ENCODE measurements around the gene TECPR2.
A peak's percentile ranks its signal among the peaks of the same experiment; 100 is the strongest.

The TECPR2 gene

GRCh38 chr14:102434647-102435175, 72.0 kb downstream of the TECPR2 start:
- DNase-seq = no peak

- peak; percentile 26 for DNase-seq
Measured at GRCh38 chr14:102437997-102438915, 75.5 kb downstream of the TECPR2 start.

GRCh38 chr14:102439556-102439955, 76.8 kb downstream of the TECPR2 start:
- no peak for DNase-seq

GRCh38 chr14:102440392-102440791, 77.7 kb downstream of the TECPR2 start:
- DNase-seq = no peak

- DNase-seq = no peak
Measured at GRCh38 chr14:102442241-102443211, 79.8 kb downstream of the TECPR2 start.

- no peak for DNase-seq
Measured at GRCh38 chr14:102445066-102445465, 82.3 kb downstream of the TECPR2 start.

GRCh38 chr14:102445641-102446040, 82.9 kb downstream of the TECPR2 start:
- no peak for DNase-seq

- no peak for DNase-seq
Measured at GRCh38 chr14:102450206-102451063, 87.7 kb downstream of the TECPR2 start.

- no peak for DNase-seq
Measured at GRCh38 chr14:102451064-102451352, 88.3 kb downstream of the TECPR2 start.

- DNase-seq = no peak
Measured at GRCh38 chr14:102452302-102452701, 89.6 kb downstream of the TECPR2 start.

GRCh38 chr14:102454711-102455110, 92.0 kb downstream of the TECPR2 start:
- DNase-seq = no peak

GRCh38 chr14:102457509-102457908, 94.8 kb downstream of the TECPR2 start:
- no peak for DNase-seq

GRCh38 chr14:102461490-102462338, 99.0 kb downstream of the TECPR2 start:
- DNase-seq = no peak

GRCh38 chr14:102462391-102462790, 99.7 kb downstream of the TECPR2 start:
- no peak for DNase-seq

- DNase-seq = no peak
Measured at GRCh38 chr14:102464006-102464405, 101.3 kb downstream of the TECPR2 start.

- DNase-seq = no peak
Measured at GRCh38 chr14:102464846-102465341, 102.2 kb downstream of the TECPR2 start.

- DNase-seq = no peak
Measured at GRCh38 chr14:102469261-102469660, 106.5 kb downstream of the TECPR2 start.

GRCh38 chr14:102471921-102472790, 109.4 kb downstream of the TECPR2 start:
- DNase-seq = no peak

GRCh38 chr14:102472791-102473150, 110.0 kb downstream of the TECPR2 start:
- DNase-seq = no peak

GRCh38 chr14:102473559-102473958, 110.8 kb downstream of the TECPR2 start:
- DNase-seq = no peak
